Measurements from ENCODE around the gene IFT122.

The IFT122 gene

GRCh38 chr3:129463094-129463493 is 23.1 kb downstream of the IFT122 start:
- no CpG with 5 or more reads among the region's 3 CpGs for WGBS (ENCODE audit: extremely low coverage, insufficient coverage, insufficient read length)

GRCh38 chr3:129463716-129464115 is 23.7 kb downstream of the IFT122 start:
- Histone ChIP-seq H3K27ac (ENCODE audit: low read depth, low read length) (no peak overlapping the region), H2AFZ (ENCODE audit: insufficient read depth, low read length, poor library complexity) (no peak overlapping the region), H3K9me3 (ENCODE audit: insufficient read depth, low read depth, low read length) (no peaks in the 10 kb centered on the region), H3K36me3 (ENCODE audit: control insufficient read depth in 1 of 2, insufficient read depth in 2 of 2, low read length in 2 of 2) (peaks cover 2 to 12% of the 10 kb centered on the region in 2 experiments), H3K9ac (ENCODE audit: low read length) (no peak overlapping the region), H4K8ac (ENCODE audit: low read depth, low read length) (no peak overlapping the region), H2AK5ac (ENCODE audit: low read length) (no peak overlapping the region), H3K14ac (ENCODE audit: low read length) (no peak overlapping the region), H2BK5ac (ENCODE audit: low read depth, low read length, poor library complexity) (no peak overlapping the region), H3K27me3 (ENCODE audit: insufficient read depth, low read length) (no peaks in the 10 kb centered on the region), H4K12ac (ENCODE audit: low read depth, low read length) (no peak overlapping the region), H2BK12ac (ENCODE audit: low read length) (no peak overlapping the region), H3K79me2 (ENCODE audit: control insufficient read depth, insufficient read depth, low read length, poor library complexity) (no peaks in the 10 kb centered on the region), H3K4me2 (ENCODE audit: low read length) (no peak overlapping the region), H3K18ac (ENCODE audit: low read length) (no peak overlapping the region), H3K23ac (ENCODE audit: low read length) (no peak overlapping the region), H3K4me3 (ENCODE audit: low read depth, low read length) (no peak overlapping the region), H3K79me1 (ENCODE audit: low read length) (no peaks in the 10 kb centered on the region), H4K91ac (ENCODE audit: low read depth, low read length) (no peak overlapping the region), H3K4me1 (ENCODE audit: control insufficient read depth in 1 of 2, insufficient read depth in 2 of 2, low read length in 2 of 2) (peaks cover 0 to 6% of the 10 kb centered on the region in 2 experiments), H3K4ac (ENCODE audit: low read depth, low read length) (no peak overlapping the region), H2BK120ac (ENCODE audit: insufficient read depth, low read length, poor library complexity) (no peak overlapping the region)
- WGBS (ENCODE audit: extremely low coverage, insufficient coverage, insufficient read length): no CpG with 5 or more reads among the region's 4 CpGs
- no peak for DNase-seq

More at GRCh38 chr3:129463094-129463493, 23.1 kb downstream of the IFT122 start:
- H3K4me1 ChIP-seq (ENCODE audit: control insufficient read depth in 1 of 2, insufficient read depth in 2 of 2, low read length in 2 of 2): peaks cover 0 to 6% of the 10 kb centered on the region in 2 experiments
- no peak overlapping the region for H3K14ac ChIP-seq (ENCODE audit: low read length)
- H3K4me2 ChIP-seq (ENCODE audit: low read length): no peak overlapping the region
- DNase-seq: no peak
- no peak overlapping the region for H4K91ac ChIP-seq (ENCODE audit: low read depth, low read length)
- no peak overlapping the region for H3K9ac ChIP-seq (ENCODE audit: low read length)
- H3K4me3 ChIP-seq (ENCODE audit: low read depth, low read length): no peak overlapping the region
- H2BK5ac ChIP-seq (ENCODE audit: low read depth, low read length, poor library complexity): no peak overlapping the region
- H3K79me2 ChIP-seq (ENCODE audit: control insufficient read depth, insufficient read depth, low read length, poor library complexity): no peaks in the 10 kb centered on the region
- H3K9me3 ChIP-seq (ENCODE audit: insufficient read depth, low read depth, low read length): no peaks in the 10 kb centered on the region
- no peak overlapping the region for H4K12ac ChIP-seq (ENCODE audit: low read depth, low read length)
- H2BK12ac ChIP-seq (ENCODE audit: low read length): no peak overlapping the region
- peaks cover 2 to 12% of the 10 kb centered on the region in 2 experiments for H3K36me3 ChIP-seq (ENCODE audit: control insufficient read depth in 1 of 2, insufficient read depth in 2 of 2, low read length in 2 of 2)
- H3K18ac ChIP-seq (ENCODE audit: low read length): no peak overlapping the region
- H4K8ac ChIP-seq (ENCODE audit: low read depth, low read length): no peak overlapping the region
- no peak overlapping the region for H2AK5ac ChIP-seq (ENCODE audit: low read length)
- no peak overlapping the region for H3K27ac ChIP-seq (ENCODE audit: low read depth, low read length)
- H3K23ac ChIP-seq (ENCODE audit: low read length): no peak overlapping the region
- H2BK120ac ChIP-seq (ENCODE audit: insufficient read depth, low read length, poor library complexity): no peak overlapping the region
- H3K79me1 ChIP-seq (ENCODE audit: low read length): no peaks in the 10 kb centered on the region
- H3K4ac ChIP-seq (ENCODE audit: low read depth, low read length): no peak overlapping the region
- no peak overlapping the region for H2AFZ ChIP-seq (ENCODE audit: insufficient read depth, low read length, poor library complexity)
- no peaks in the 10 kb centered on the region for H3K27me3 ChIP-seq (ENCODE audit: insufficient read depth, low read length)

GRCh38 chr3:129467932-129468331 is 27.9 kb downstream of the IFT122 start:
- no peaks in the 10 kb centered on the region for H3K9me3 ChIP-seq (ENCODE audit: insufficient read depth, low read depth, low read length)
- peaks cover 0 to 2% of the 10 kb centered on the region in 2 experiments for H3K4me1 ChIP-seq (ENCODE audit: control insufficient read depth in 1 of 2, insufficient read depth in 2 of 2, low read length in 2 of 2)
- no peak overlapping the region for H3K9ac ChIP-seq (ENCODE audit: low read length)
- H2BK5ac ChIP-seq (ENCODE audit: low read depth, low read length, poor library complexity): no peak overlapping the region
- no peak overlapping the region for H3K4me3 ChIP-seq (ENCODE audit: low read depth, low read length)
- no peak overlapping the region for H2BK120ac ChIP-seq (ENCODE audit: insufficient read depth, low read length, poor library complexity)
- no peak overlapping the region for H4K12ac ChIP-seq (ENCODE audit: low read depth, low read length)
- no peak overlapping the region for H4K8ac ChIP-seq (ENCODE audit: low read depth, low read length)
- no peaks in the 10 kb centered on the region for H3K79me1 ChIP-seq (ENCODE audit: low read length)
- H3K4me2 ChIP-seq (ENCODE audit: low read length): no peak overlapping the region
- no peaks in the 10 kb centered on the region for H3K27me3 ChIP-seq (ENCODE audit: insufficient read depth, low read length)
- no peak overlapping the region for H2AK5ac ChIP-seq (ENCODE audit: low read length)
- no peaks in the 10 kb centered on the region for H3K79me2 ChIP-seq (ENCODE audit: control insufficient read depth, insufficient read depth, low read length, poor library complexity)
- H3K4ac ChIP-seq (ENCODE audit: low read depth, low read length): no peak overlapping the region
- peaks cover 5 to 10% of the 10 kb centered on the region in 2 experiments for H3K36me3 ChIP-seq (ENCODE audit: control insufficient read depth in 1 of 2, insufficient read depth in 2 of 2, low read length in 2 of 2)
- no peak for DNase-seq
- H3K27ac ChIP-seq (ENCODE audit: low read depth, low read length): no peak overlapping the region
- H2BK12ac ChIP-seq (ENCODE audit: low read length): no peak overlapping the region
- H4K91ac ChIP-seq (ENCODE audit: low read depth, low read length): no peak overlapping the region
- H3K14ac ChIP-seq (ENCODE audit: low read length): no peak overlapping the region
- H3K18ac ChIP-seq (ENCODE audit: low read length): no peak overlapping the region
- H3K23ac ChIP-seq (ENCODE audit: low read length): no peak overlapping the region
- no CpG with 5 or more reads among the region's 1 CpG for WGBS (ENCODE audit: extremely low coverage, insufficient coverage, insufficient read length)
- H2AFZ ChIP-seq (ENCODE audit: insufficient read depth, low read length, poor library complexity): no peak overlapping the region

- Histone ChIP-seq H2AK5ac (ENCODE audit: low read length) (no peak overlapping the region), H3K18ac (ENCODE audit: low read length) (no peak overlapping the region), H3K4ac (ENCODE audit: low read depth, low read length) (no peak overlapping the region), H2AFZ (ENCODE audit: insufficient read depth, low read length, poor library complexity) (no peak overlapping the region), H2BK12ac (ENCODE audit: low read length) (no peak overlapping the region), H4K8ac (ENCODE audit: low read depth, low read length) (no peak overlapping the region), H3K4me2 (ENCODE audit: low read length) (no peak overlapping the region), H3K27me3 (ENCODE audit: insufficient read depth, low read length) (no peaks in the 10 kb centered on the region), H3K9ac (ENCODE audit: low read length) (no peak overlapping the region), H4K91ac (ENCODE audit: low read depth, low read length) (no peak overlapping the region), H3K4me1 (ENCODE audit: control insufficient read depth in 1 of 2, insufficient read depth in 2 of 2, low read length in 2 of 2) (peaks cover 0 to 2% of the 10 kb centered on the region in 2 experiments), H2BK120ac (ENCODE audit: insufficient read depth, low read length, poor library complexity) (no peak overlapping the region), H3K14ac (ENCODE audit: low read length) (no peak overlapping the region), H4K12ac (ENCODE audit: low read depth, low read length) (no peak overlapping the region), H3K9me3 (ENCODE audit: insufficient read depth, low read depth, low read length) (no peaks in the 10 kb centered on the region), H3K27ac (ENCODE audit: low read depth, low read length) (no peak overlapping the region), H3K4me3 (ENCODE audit: low read depth, low read length) (no peak overlapping the region), H2BK5ac (ENCODE audit: low read depth, low read length, poor library complexity) (no peak overlapping the region), H3K79me1 (ENCODE audit: low read length) (no peaks in the 10 kb centered on the region), H3K23ac (ENCODE audit: low read length) (no peak overlapping the region), H3K79me2 (ENCODE audit: control insufficient read depth, insufficient read depth, low read length, poor library complexity) (no peaks in the 10 kb centered on the region), H3K36me3 (ENCODE audit: control insufficient read depth in 1 of 2, insufficient read depth in 2 of 2, low read length in 2 of 2) (peaks cover 6 to 8% of the 10 kb centered on the region in 2 experiments)
- DNase-seq: no peak
- no CpG with 5 or more reads among the region's 2 CpGs for WGBS (ENCODE audit: extremely low coverage, insufficient coverage, insufficient read length)
Measured at GRCh38 chr3:129469026-129469425, 29.0 kb downstream of the IFT122 start.

Measured in trophoblast cell (in vitro differentiated cells and primary cell).